NCI-H1930 (cell line): ENCODE results near the gene SLC6A17.

Experiments used
- DNase-seq, 2 experiments: peaks; one replicate each; lab custom pipeline; 2025; lab: John Stamatoyannopoulos, UW

SLC6A17 gene

GRCh38 chr1:110223127-110223526 lies 72.8 kb downstream of the SLC6A17 start:
- no peak for DNase-seq

GRCh38 chr1:110223581-110223980 lies 73.3 kb downstream of the SLC6A17 start:
- no peak for DNase-seq

- DNase-seq: no peak
Measured at GRCh38 chr1:110224240-110224995, 74.1 kb downstream of the SLC6A17 start.

- no peak for DNase-seq
Measured at GRCh38 chr1:110225212-110225611, 74.9 kb downstream of the SLC6A17 start.

- DNase-seq: no peak
Measured at GRCh38 chr1:110225756-110226404, 75.6 kb downstream of the SLC6A17 start.

- DNase-seq: no peak
Measured at GRCh38 chr1:110227774-110228173, 77.5 kb downstream of the SLC6A17 start.

- DNase-seq: no peak
Measured at GRCh38 chr1:110228381-110228780, 78.1 kb downstream of the SLC6A17 start.

- DNase-seq: no peak
Measured at GRCh38 chr1:110228869-110229268, 78.6 kb downstream of the SLC6A17 start.

GRCh38 chr1:110229348-110230001 lies 79.2 kb downstream of the SLC6A17 start:
- DNase-seq: no peak

GRCh38 chr1:110230381-110231199 lies 80.3 kb downstream of the SLC6A17 start:
- no peak for DNase-seq

GRCh38 chr1:110233861-110234260 lies 83.6 kb downstream of the SLC6A17 start:
- DNase-seq: no peak

- no peak for DNase-seq
Measured at GRCh38 chr1:110234691-110235090, 84.4 kb downstream of the SLC6A17 start.

GRCh38 chr1:110235181-110235833 lies 85.0 kb downstream of the SLC6A17 start:
- DNase-seq: no peak

- no peak for DNase-seq
Measured at GRCh38 chr1:110235834-110236682, 85.8 kb downstream of the SLC6A17 start.

- no peak for DNase-seq
Measured at GRCh38 chr1:110237386-110238152, 87.3 kb downstream of the SLC6A17 start.

GRCh38 chr1:110239441-110240430 lies 89.4 kb downstream of the SLC6A17 start:
- DNase-seq: no peak

- DNase-seq: no peak
Measured at GRCh38 chr1:110240476-110241210, 90.3 kb downstream of the SLC6A17 start.

- no peak for DNase-seq
Measured at GRCh38 chr1:110241516-110241915, 91.2 kb downstream of the SLC6A17 start.
